Tongue (tissue), 2 donors: Measurements from ENCODE around the gene PAK4. TPM values are rescaled to one million over a fixed set of nuclear protein-coding genes. Genes with fewer than 3 reads are reported as not detected.

Experiments used
- DNase-seq: peaks from one replicate; pipeline ENCODE4 v3.0.0-alpha.2; 2015
- total RNA-seq: library from RNA; depleted of rRNA; stranded (reverse); fragments of >200 nt; gene quantifications from one replicate; pipeline ENCODE4 v1.2.3, GENCODE V29; 2014

PAK4 gene
- total RNA-seq, 1 donor from 2014 or later = 10.3 TPM

- no peak for DNase-seq
Measured at GRCh38 chr19:39180749-39181148, 55.2 kb downstream of the PAK4 start.

- DNase-seq = no peak
Measured at GRCh38 chr19:39181500-39182173, 56.1 kb downstream of the PAK4 start.

GRCh38 chr19:39182174-39182505 is 56.6 kb downstream of the PAK4 start:
- DNase-seq = no peak

GRCh38 chr19:39183104-39183503 is 57.5 kb downstream of the PAK4 start:
- DNase-seq = no peak

GRCh38 chr19:39186391-39186790 is 60.8 kb downstream of the PAK4 start:
- no peak for DNase-seq

GRCh38 chr19:39187552-39187943 is 62.0 kb downstream of the PAK4 start:
- DNase-seq = no peak

- DNase-seq = no peak
Measured at GRCh38 chr19:39188960-39189359, 63.4 kb downstream of the PAK4 start.

- DNase-seq = no peak
Measured at GRCh38 chr19:39190768-39191167, 65.2 kb downstream of the PAK4 start.

- DNase-seq = no peak
Measured at GRCh38 chr19:39192846-39193245, 67.3 kb downstream of the PAK4 start.

GRCh38 chr19:39193803-39194202 is 68.2 kb downstream of the PAK4 start:
- DNase-seq = no peak

- DNase-seq = peak; percentile 29
Measured at GRCh38 chr19:39194832-39195542, 69.4 kb downstream of the PAK4 start.

GRCh38 chr19:39195755-39196154 is 70.2 kb downstream of the PAK4 start:
- no peak for DNase-seq

GRCh38 chr19:39196320-39196719 is 70.7 kb downstream of the PAK4 start:
- no peak for DNase-seq

GRCh38 chr19:39196860-39197562 is 71.4 kb downstream of the PAK4 start, which contains the start of gene NCCRP1:
Gene NCCRP1, plus strand, starts transcription at chr19:39196964. Its CDS starts 19 bp downstream, at chr19:39196983.
- no peak for DNase-seq

- DNase-seq = no peak
Measured at GRCh38 chr19:39197808-39198207, 72.2 kb downstream of the PAK4 start.

- peak; percentile 48 for DNase-seq
Measured at GRCh38 chr19:39199025-39199424, 73.4 kb downstream of the PAK4 start.

GRCh38 chr19:39200066-39200802 is 74.6 kb downstream of the PAK4 start:
- no peak for DNase-seq

- DNase-seq = no peak
Measured at GRCh38 chr19:39200803-39201115, 75.2 kb downstream of the PAK4 start.

- DNase-seq = no peak
Measured at GRCh38 chr19:39202998-39203355, 77.4 kb downstream of the PAK4 start.

- no peak for DNase-seq
Measured at GRCh38 chr19:39203372-39204341, 78.1 kb downstream of the PAK4 start, which contains the start of gene SYCN. Gene SYCN, minus strand, starts transcription at chr19:39204263. Its CDS starts 9 bp downstream, at chr19:39204254.

- no peak for DNase-seq
Measured at GRCh38 chr19:39205449-39205764, 79.8 kb downstream of the PAK4 start.

GRCh38 chr19:39206122-39206521 is 80.5 kb downstream of the PAK4 start:
- DNase-seq = no peak
